DND-41 (cell line): Measurements from ENCODE around the gene FBXL13.

Source experiments
- CTCF ChIP-seq: IDR thresholded peaks from 2 replicates; pipeline ENCODE4 v1.5.1; 2012; ENCODE audit warnings: borderline replicate concordance, low read length, moderate library complexity, mild to moderate bottlenecking; ENCODE audit not compliant: poor library complexity, severe bottlenecking; ENCODE audit errors: extremely low read depth
- EZH2 ChIP-seq: IDR thresholded peaks from 3 replicates; pipeline ENCODE4 v1.6.1; 2012; ENCODE audit warnings: borderline replicate concordance, low read depth, mild to moderate bottlenecking, moderate library complexity, low read length, inconsistent platforms; ENCODE audit not compliant: severe bottlenecking

GRCh38 chr7:102967798-102968197 is 106.8 kb downstream of the FBXL13 start:
- no peak for TF ChIP-seq CTCF
- no peak for TF ChIP-seq EZH2
